Stomach smooth muscle (tissue), 2 donors: Measurements from ENCODE around the gene UEVLD.
A peak's percentile ranks its signal among the peaks of the same experiment; 100 is the strongest.

Experiments
- H3K27ac ChIP-seq: one replicate; pipeline ENCODE4 v1.7.0; 2013; ENCODE audit warnings: mild to moderate bottlenecking, low read length, inconsistent platforms
- H3K27me3 ChIP-seq, 2 donors: one replicate each; pipeline ENCODE4 v1.7.0; 2013; ENCODE audit warnings: low read length in 2 of 2; ENCODE audit not compliant: insufficient read depth in 2 of 2, control insufficient read depth in 1 of 2
- H3K36me3 ChIP-seq, 2 donors: one replicate each; pipeline ENCODE4 v1.7.0; 2013; ENCODE audit warnings: low read length in 2 of 2; ENCODE audit not compliant: control insufficient read depth in 2 of 2, insufficient read depth in 2 of 2
- H3K4me1 ChIP-seq: one replicate; pipeline ENCODE4 v1.7.0; 2013; ENCODE audit warnings: low read length; ENCODE audit not compliant: control insufficient read depth, insufficient read depth
- H3K4me3 ChIP-seq, 2 donors: one replicate each; pipeline ENCODE4 v1.7.0; 2013; ENCODE audit warnings: low read length in 2 of 2
- H3K9ac ChIP-seq, 2 donors: one replicate each; pipeline ENCODE4 v1.7.0; 2013; ENCODE audit warnings: low read length in 2 of 2, mild to moderate bottlenecking in 1 of 2
- H3K9me3 ChIP-seq, 2 donors: one replicate each; pipeline ENCODE4 v1.7.0; 2013; ENCODE audit warnings: low read length in 2 of 2; ENCODE audit not compliant: control insufficient read depth in 2 of 2
- donor health status: healthy.
- donor health status: Pancreatic carcinoma.

Gene UEVLD

GRCh38 chr11:18588297-18589252, at the start of gene UEVLD:
Gene UEVLD (minus strand): TSS chr11:18588734. CDS start chr11:18588654, 80 bp downstream.
- Histone ChIP-seq H3K9me3 (no peaks in the 10 kb centered on the region), H3K4me3 (peak within 1 kb of the TSS; percentile 86 to 97), H3K9ac (peak within 1 kb of the TSS; percentile 89 to 96), H3K27me3 (no peaks in the 10 kb centered on the region), H3K27ac (peak within 1 kb of the TSS; percentile 80), H3K4me1 (peaks cover 14% of the 10 kb centered on the region), H3K36me3 (peaks cover 0 to 2% of the 10 kb centered on the region in 2 donors)

GRCh38 chr11:18634140-18635032, 45.9 kb upstream of the UEVLD start, which contains the start of gene SPTY2D1:
Gene SPTY2D1 (minus strand): TSS chr11:18634342. CDS start chr11:18634257, 85 bp downstream.
- peak within 1 kb of the TSS; percentile 89 to 97 for H3K9ac ChIP-seq
- peak within 1 kb of the TSS; percentile 97 for H3K27ac ChIP-seq
- H3K4me1 ChIP-seq, result peaks cover 13% of the 10 kb centered on the region
- no peaks in the 10 kb centered on the region for H3K36me3 ChIP-seq
- no peaks in the 10 kb centered on the region for H3K27me3 ChIP-seq
- no peaks in the 10 kb centered on the region for H3K9me3 ChIP-seq
- H3K4me3 ChIP-seq, result peak within 1 kb of the TSS; percentile 84 to 99

GRCh38 chr11:18633256-18634139, 45.0 kb upstream of the UEVLD start:
- Histone ChIP-seq H3K9ac (peak overlapping the region; percentile 89 to 97), H3K36me3 (no peaks in the 10 kb centered on the region), H3K27ac (peak overlapping the region; percentile 97), H3K4me1 (peaks cover 13% of the 10 kb centered on the region), H3K4me3 (peak overlapping the region; percentile 81 to 99), H3K27me3 (no peaks in the 10 kb centered on the region), H3K9me3 (no peaks in the 10 kb centered on the region)

GRCh38 chr11:18632841-18633240, 44.3 kb upstream of the UEVLD start:
- H3K27me3 ChIP-seq, result no peaks in the 10 kb centered on the region
- no peak overlapping the region for H3K27ac ChIP-seq
- H3K9ac ChIP-seq, result peak overlapping the region; percentile 89 to 97
- no peaks in the 10 kb centered on the region for H3K36me3 ChIP-seq
- H3K4me3 ChIP-seq, result peak overlapping the region; percentile 81 to 99
- no peaks in the 10 kb centered on the region for H3K9me3 ChIP-seq
- peaks cover 13% of the 10 kb centered on the region for H3K4me1 ChIP-seq

- H3K36me3 ChIP-seq, result no peaks in the 10 kb centered on the region
- no peaks in the 10 kb centered on the region for H3K4me1 ChIP-seq
- H3K27ac ChIP-seq, result no peak overlapping the region
- no peaks in the 10 kb centered on the region for H3K27me3 ChIP-seq
- H3K9ac ChIP-seq, result no peak overlapping the region
- H3K9me3 ChIP-seq, result no peaks in the 10 kb centered on the region
- H3K4me3 ChIP-seq, result no peak overlapping the region
Measured at GRCh38 chr11:18624161-18624560, 35.6 kb upstream of the UEVLD start.

GRCh38 chr11:18623707-18624106, 35.2 kb upstream of the UEVLD start:
- no peak overlapping the region for H3K9ac ChIP-seq
- no peaks in the 10 kb centered on the region for H3K36me3 ChIP-seq
- no peak overlapping the region for H3K27ac ChIP-seq
- no peak overlapping the region for H3K4me3 ChIP-seq
- H3K27me3 ChIP-seq, result no peaks in the 10 kb centered on the region
- no peaks in the 10 kb centered on the region for H3K9me3 ChIP-seq
- H3K4me1 ChIP-seq, result no peaks in the 10 kb centered on the region

- Histone ChIP-seq H3K36me3 (peaks cover 14 to 20% of the 10 kb centered on the region in 2 donors), H3K4me3 (no peak overlapping the region), H3K9ac (no peak overlapping the region), H3K27ac (peak overlapping the region; percentile 7), H3K4me1 (no peaks in the 10 kb centered on the region), H3K9me3 (no peaks in the 10 kb centered on the region), H3K27me3 (no peaks in the 10 kb centered on the region)
Measured at GRCh38 chr11:18618342-18619025, 29.9 kb upstream of the UEVLD start.

GRCh38 chr11:18617688-18618341, 29.3 kb upstream of the UEVLD start:
- H3K27ac ChIP-seq, result peak overlapping the region; percentile 7
- H3K4me3 ChIP-seq, result no peak overlapping the region
- H3K27me3 ChIP-seq, result no peaks in the 10 kb centered on the region
- no peak overlapping the region for H3K9ac ChIP-seq
- H3K36me3 ChIP-seq, result peaks cover 14 to 20% of the 10 kb centered on the region in 2 donors
- no peaks in the 10 kb centered on the region for H3K9me3 ChIP-seq
- no peaks in the 10 kb centered on the region for H3K4me1 ChIP-seq

GRCh38 chr11:18615628-18616392, 27.3 kb upstream of the UEVLD start:
- Histone ChIP-seq H3K9ac (no peak overlapping the region), H3K4me1 (no peaks in the 10 kb centered on the region), H3K27me3 (no peaks in the 10 kb centered on the region), H3K36me3 (peaks cover 19 to 26% of the 10 kb centered on the region in 2 donors), H3K4me3 (no peak overlapping the region), H3K9me3 (no peaks in the 10 kb centered on the region), H3K27ac (no peak overlapping the region)
